Muscle of leg (tissue), 11 donors: Measurements from ENCODE around the gene SWT1. TPM values are rescaled to one million over a fixed set of nuclear protein-coding genes. Genes with fewer than 3 reads are reported as not detected.
"Not testable (repeated sequence)": the region's sequence is repeated elsewhere in the genome, so short reads cannot be mapped to it uniquely, and the experiment has no call there.

Experiments
- DNase-seq: peaks from one replicate; pipeline ENCODE4 v3.0.0; 2013
- H3K27ac ChIP-seq: one replicate; pipeline ENCODE4 v1.5.1; 2013; ENCODE audit warnings: mild to moderate bottlenecking, low read length, control low read depth
- H3K27me3 ChIP-seq: one replicate; pipeline ENCODE4 v1.6.1; 2013; ENCODE audit warnings: low read length; ENCODE audit not compliant: control insufficient read depth, insufficient read depth
- H3K36me3 ChIP-seq: one replicate; pipeline ENCODE4 v1.6.1; 2013; ENCODE audit warnings: low read length; ENCODE audit not compliant: control insufficient read depth, insufficient read depth
- H3K4me1 ChIP-seq: one replicate; pipeline ENCODE4 v1.6.1; 2013; ENCODE audit warnings: low read length; ENCODE audit not compliant: control insufficient read depth, insufficient read depth
- H3K4me3 ChIP-seq: one replicate; pipeline ENCODE4 v1.5.1; 2013; ENCODE audit warnings: low read length, control low read depth
- H3K9me3 ChIP-seq: replicated peaks from 2 replicates; pipeline ENCODE4 v1.6.1; 2013; ENCODE audit warnings: low read depth, low read length; ENCODE audit not compliant: control insufficient read depth
- WGBS: methylation state at CpG from one replicate; pipeline ENCODE4 v1.1.5; 2013; ENCODE audit warnings: missing lambda C conversion rate; ENCODE audit not compliant: insufficient coverage; 5-methylcytosine and 5-hydroxymethylcytosine counted together
- polyA plus RNA-seq, 8 donors: library from polyadenylated mRNA; unstranded; fragments of 120-200 nt; gene quantifications; one replicate each; pipeline versions ENCODE4 v1.2.1 to v1.2.3, GENCODE V29; 2013; ENCODE audit warnings: inconsistent platforms in 1 of 8, low replicate concordance in 1 of 8; ENCODE audit not compliant: insufficient read length in 8 of 8, insufficient read depth in 1 of 8
- total RNA-seq: library from RNA; stranded (reverse); fragments of 120-200 nt; gene quantifications from one replicate; pipeline ENCODE4 v1.2.4, GENCODE V29; 2013

The SWT1 gene
- total and polyA plus RNA-seq, 9 donors, result 4.9 to 9.5 (median 5.8) TPM

GRCh38 chr1:185166106-185166505, 9.1 kb downstream of the SWT1 start:
- no peak overlapping the region for H3K27ac ChIP-seq
- no peak overlapping the region for H3K4me3 ChIP-seq
- peaks cover 15% of the 10 kb centered on the region for H3K36me3 ChIP-seq
- no peaks in the 10 kb centered on the region for H3K27me3 ChIP-seq
- WGBS, result no CpG with 5 or more reads among the region's 1 CpG
- no peak for DNase-seq
- no peaks in the 10 kb centered on the region for H3K4me1 ChIP-seq
- H3K9me3 ChIP-seq, result no peaks in the 10 kb centered on the region

DNA sequence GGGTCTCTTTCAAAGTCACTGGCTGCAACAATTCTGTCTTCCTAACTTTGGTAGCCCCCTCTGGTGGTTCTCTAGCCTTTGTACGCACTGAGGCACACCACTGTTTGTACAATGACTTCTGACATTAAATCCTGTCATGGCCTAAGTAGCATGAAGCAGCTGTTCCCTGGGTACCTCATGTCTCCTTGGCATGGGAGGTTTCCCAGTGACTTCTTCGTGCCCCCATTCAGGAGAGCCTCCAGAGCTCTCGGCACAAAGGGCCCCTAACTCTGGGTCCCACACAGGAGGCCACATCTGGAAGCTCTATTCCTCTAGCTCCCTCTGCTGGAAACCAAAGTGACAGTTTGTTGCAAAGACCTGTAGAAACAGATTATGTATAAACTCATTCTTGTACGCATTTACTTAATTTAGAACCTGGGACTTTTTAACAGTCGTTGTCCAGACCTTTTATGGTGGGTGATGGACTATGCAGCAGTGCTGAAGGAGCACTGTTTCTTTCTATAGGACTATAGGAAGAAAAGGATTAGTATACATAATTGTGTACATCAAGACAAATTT, 13.4 kb downstream of the SWT1 start:
- no peaks in the 10 kb centered on the region for H3K4me1 ChIP-seq
- H3K36me3 ChIP-seq, result peaks cover 6% of the 10 kb centered on the region
- no peaks in the 10 kb centered on the region for H3K27me3 ChIP-seq
- H3K9me3 ChIP-seq, result no peaks in the 10 kb centered on the region
- DNase-seq, result peak; percentile 81
- H3K4me3 ChIP-seq, result no peak overlapping the region
- no peak overlapping the region for H3K27ac ChIP-seq
- WGBS, result 35% methylated on average over 2 of the region's 5 CpGs

DNA sequence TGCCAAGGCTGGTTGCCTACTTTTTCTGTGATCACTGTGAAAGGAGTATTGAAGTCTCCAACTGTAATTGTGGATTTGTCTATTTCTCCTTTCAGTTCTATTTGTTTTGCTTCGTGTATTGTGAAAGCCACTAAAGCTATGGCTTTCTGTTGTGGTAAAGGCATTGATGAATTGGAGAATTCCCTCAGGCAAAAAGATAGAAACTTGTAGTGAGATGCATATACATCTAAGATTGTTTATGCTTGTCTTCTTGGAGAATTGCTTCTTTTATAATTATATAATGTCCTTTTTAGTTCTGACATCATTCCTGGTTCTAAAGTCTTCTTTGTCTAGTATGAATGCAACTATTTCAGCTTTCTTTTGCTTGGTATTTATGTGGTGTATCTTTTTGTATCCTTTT, 36.8 kb downstream of the SWT1 start:
- no peak for DNase-seq
- no peak overlapping the region for H3K4me3 ChIP-seq
- no peak overlapping the region for H3K27ac ChIP-seq
- no peaks in the 10 kb centered on the region for H3K9me3 ChIP-seq
- H3K36me3 ChIP-seq, result peaks cover 5% of the 10 kb centered on the region
- no peaks in the 10 kb centered on the region for H3K27me3 ChIP-seq
- no CpG with 5 or more reads among the region's 1 CpG for WGBS
- no peaks in the 10 kb centered on the region for H3K4me1 ChIP-seq

DNA sequence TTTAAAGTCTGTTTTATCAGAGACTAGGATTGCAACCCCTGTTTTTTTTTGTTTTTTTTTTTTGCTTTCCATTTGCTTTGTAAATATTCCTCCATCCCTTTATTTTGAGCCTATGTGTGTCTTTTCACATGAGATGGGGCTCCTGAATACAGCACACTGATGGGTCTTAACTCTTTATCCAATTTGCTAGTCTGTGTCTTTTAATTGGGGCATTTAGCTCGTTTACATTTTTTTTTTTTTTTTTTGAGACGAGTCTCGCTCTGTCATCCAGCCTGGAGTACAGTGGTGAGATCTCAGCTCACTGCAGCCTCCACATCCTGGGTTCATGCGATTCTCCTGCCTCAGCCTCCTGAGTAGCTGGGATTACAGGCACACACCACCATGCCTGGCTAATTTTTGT, 41.7 kb downstream of the SWT1 start:
- WGBS, result 100% methylated on average over 1 of the region's 4 CpGs
- not testable (repeated sequence) for H3K36me3 ChIP-seq, H3K9me3 ChIP-seq, DNase-seq, H3K27ac ChIP-seq, H3K4me3 ChIP-seq, H3K4me1 ChIP-seq, H3K27me3 ChIP-seq

DNA sequence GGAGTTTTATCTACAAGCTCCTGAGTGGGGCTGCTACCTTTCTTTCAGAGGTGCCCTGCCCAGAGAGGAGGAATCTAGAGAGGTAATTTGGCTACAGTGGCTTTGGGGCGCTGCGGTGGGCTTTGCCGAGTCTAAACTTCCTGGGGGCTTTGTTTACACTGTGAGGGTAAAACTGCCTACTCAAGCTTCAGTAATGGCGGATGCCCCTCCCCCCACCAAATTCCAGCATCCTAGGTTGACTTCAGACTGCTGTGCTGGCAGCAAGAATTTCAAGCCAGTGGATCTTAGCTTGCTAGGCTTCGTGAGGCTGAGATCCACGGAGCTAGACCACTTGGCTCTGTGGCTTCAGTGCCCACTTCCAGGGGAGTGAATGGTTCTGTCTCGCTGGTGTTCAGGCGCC, 43.9 kb downstream of the SWT1 start:
- Histone ChIP-seq H3K27me3 (no peaks in the 10 kb centered on the region), H3K4me1 (no peaks in the 10 kb centered on the region), H3K27ac (no peak overlapping the region), H3K9me3 (no peaks in the 10 kb centered on the region), H3K4me3 (no peak overlapping the region), H3K36me3 (peaks cover 3% of the 10 kb centered on the region)
- 98% methylated on average over 4 of the region's 8 CpGs for WGBS
- no peak for DNase-seq

- H3K4me3 ChIP-seq, result no peak overlapping the region
- no peaks in the 10 kb centered on the region for H3K9me3 ChIP-seq
- H3K27me3 ChIP-seq, result no peaks in the 10 kb centered on the region
- H3K27ac ChIP-seq, result no peak overlapping the region
- H3K36me3 ChIP-seq, result no peaks in the 10 kb centered on the region
- DNase-seq, result no peak
- H3K4me1 ChIP-seq, result no peaks in the 10 kb centered on the region
Measured at GRCh38 chr1:185207170-185207569, 50.2 kb downstream of the SWT1 start.

- no peaks in the 10 kb centered on the region for H3K9me3 ChIP-seq
- no peaks in the 10 kb centered on the region for H3K27me3 ChIP-seq
- no peak overlapping the region for H3K27ac ChIP-seq
- H3K36me3 ChIP-seq, result no peaks in the 10 kb centered on the region
- no peak overlapping the region for H3K4me3 ChIP-seq
- H3K4me1 ChIP-seq, result no peaks in the 10 kb centered on the region
- no peak for DNase-seq
- WGBS, result no CpG with 5 or more reads among the region's 3 CpGs
Measured at GRCh38 chr1:185207980-185208602, 51.1 kb downstream of the SWT1 start.

- no peak overlapping the region for H3K4me3 ChIP-seq
- 90% methylated on average over 3 of the region's 5 CpGs for WGBS
- H3K27me3 ChIP-seq, result no peaks in the 10 kb centered on the region
- H3K4me1 ChIP-seq, result no peaks in the 10 kb centered on the region
- H3K27ac ChIP-seq, result no peak overlapping the region
- H3K36me3 ChIP-seq, result no peaks in the 10 kb centered on the region
- no peak for DNase-seq
- no peaks in the 10 kb centered on the region for H3K9me3 ChIP-seq
Measured at GRCh38 chr1:185208626-185209180, 51.7 kb downstream of the SWT1 start.

GRCh38 chr1:185209357-185209756, 52.4 kb downstream of the SWT1 start:
- not testable (repeated sequence) for H3K27ac ChIP-seq, H3K9me3 ChIP-seq, H3K4me3 ChIP-seq, H3K4me1 ChIP-seq, DNase-seq, H3K27me3 ChIP-seq, H3K36me3 ChIP-seq
- WGBS, result no CpG with 5 or more reads among the region's 1 CpG

DNA sequence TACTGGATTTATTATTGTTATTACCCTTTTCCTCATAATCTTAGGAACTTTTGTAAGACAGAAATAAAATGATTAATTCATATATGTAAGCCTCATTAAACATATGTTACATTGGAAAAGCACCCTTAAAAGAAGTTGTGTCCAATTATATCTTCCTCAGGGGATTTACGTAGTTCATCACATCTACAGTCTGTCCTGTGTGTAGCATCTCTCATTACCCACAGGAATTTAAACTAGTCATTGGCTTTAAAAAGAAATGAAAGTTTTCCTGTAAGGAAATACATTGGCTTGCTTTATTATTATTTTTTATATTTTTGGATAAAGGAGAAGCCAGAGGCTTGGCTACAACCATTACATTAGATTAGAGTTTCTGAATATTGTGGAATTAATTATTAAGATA, 56.1 kb downstream of the SWT1 start:
- Histone ChIP-seq H3K36me3 (no peaks in the 10 kb centered on the region), H3K4me1 (no peaks in the 10 kb centered on the region), H3K27ac (no peak overlapping the region), H3K9me3 (no peaks in the 10 kb centered on the region), H3K27me3 (no peaks in the 10 kb centered on the region), H3K4me3 (no peak overlapping the region)
- no CpG with 5 or more reads among the region's 1 CpG for WGBS
- peak; percentile 12 for DNase-seq

- Histone ChIP-seq H3K27ac (no peak overlapping the region), H3K4me1 (no peaks in the 10 kb centered on the region), H3K9me3 (no peaks in the 10 kb centered on the region), H3K4me3 (no peak overlapping the region), H3K27me3 (no peaks in the 10 kb centered on the region), H3K36me3 (no peaks in the 10 kb centered on the region)
- no CpG with 5 or more reads among the region's 1 CpG for WGBS
- DNase-seq, result no peak
Measured at GRCh38 chr1:185215911-185216310, 58.9 kb downstream of the SWT1 start.
